SK-N-SH treated with all-trans-retinoic acid at 6 μM for 48 hours (cell line): ENCODE data around the gene SURF2.

Experiments used
- ARNTL ChIP-seq: fragments of 450-650 bp; formaldehyde crosslinking; IDR thresholded peaks from 2 replicates; pipeline ENCODE4 v1.5.0; 2020; ENCODE audit warnings: low read depth, mild to moderate bottlenecking, moderate library complexity, borderline replicate concordance
- CREB5 ChIP-seq: fragments of 250-450 bp; sonication (Bioruptor Pico); IDR thresholded peaks from 2 replicates; pipeline ENCODE4 v1.5.1; 2020; ENCODE audit warnings: low read depth, mild to moderate bottlenecking, moderate library complexity
- ESRRG ChIP-seq: fragments of 250-450 bp; sonication (Bioruptor Pico); IDR thresholded peaks from 2 replicates; pipeline ENCODE4 v1.6.1; 2021; ENCODE audit warnings: mild to moderate bottlenecking
- GLIS3 ChIP-seq: fragments of 250-450 bp; sonication (Bioruptor Pico); IDR thresholded peaks from 2 replicates; pipeline ENCODE4 v1.5.0; 2020; ENCODE audit warnings: mild to moderate bottlenecking, moderate library complexity
- OSR1 ChIP-seq: fragments of 250-450 bp; sonication (Bioruptor Pico); IDR thresholded peaks from 2 replicates; pipeline ENCODE4 v1.8.0; 2022; ENCODE audit warnings: moderate library complexity, mild to moderate bottlenecking, inconsistent platforms
- RARB ChIP-seq: fragments of 250-450 bp; sonication (Bioruptor Pico); IDR thresholded peaks from 2 replicates; pipeline ENCODE4 v1.8.0; 2021; ENCODE audit warnings: mild to moderate bottlenecking, moderate library complexity
- SNAI2 ChIP-seq: fragments of 250-450 bp; sonication (Bioruptor Pico); IDR thresholded peaks from 2 replicates; pipeline ENCODE4 v1.5.0; 2020; ENCODE audit warnings: mild to moderate bottlenecking, moderate library complexity
- ZC3H10 ChIP-seq: fragments of 250-450 bp; sonication (Bioruptor Pico); IDR thresholded peaks from 2 replicates; pipeline ENCODE4 v1.5.1; 2021; ENCODE audit warnings: mild to moderate bottlenecking, moderate library complexity
- ZFP30 ChIP-seq: fragments of 450-650 bp; formaldehyde crosslinking; IDR thresholded peaks from 2 replicates; pipeline ENCODE4 v1.5.0; 2022; ENCODE audit warnings: mild to moderate bottlenecking, moderate library complexity
- TF ChIP-seq, protein P1 (sequence below): fragments of 250-450 bp; sonication (Bioruptor Pico); IDR thresholded peaks from 2 replicates; pipeline ENCODE4 v1.8.0; 2020; ENCODE audit warnings: mild to moderate bottlenecking, moderate library complexity, borderline replicate concordance

DNA sequence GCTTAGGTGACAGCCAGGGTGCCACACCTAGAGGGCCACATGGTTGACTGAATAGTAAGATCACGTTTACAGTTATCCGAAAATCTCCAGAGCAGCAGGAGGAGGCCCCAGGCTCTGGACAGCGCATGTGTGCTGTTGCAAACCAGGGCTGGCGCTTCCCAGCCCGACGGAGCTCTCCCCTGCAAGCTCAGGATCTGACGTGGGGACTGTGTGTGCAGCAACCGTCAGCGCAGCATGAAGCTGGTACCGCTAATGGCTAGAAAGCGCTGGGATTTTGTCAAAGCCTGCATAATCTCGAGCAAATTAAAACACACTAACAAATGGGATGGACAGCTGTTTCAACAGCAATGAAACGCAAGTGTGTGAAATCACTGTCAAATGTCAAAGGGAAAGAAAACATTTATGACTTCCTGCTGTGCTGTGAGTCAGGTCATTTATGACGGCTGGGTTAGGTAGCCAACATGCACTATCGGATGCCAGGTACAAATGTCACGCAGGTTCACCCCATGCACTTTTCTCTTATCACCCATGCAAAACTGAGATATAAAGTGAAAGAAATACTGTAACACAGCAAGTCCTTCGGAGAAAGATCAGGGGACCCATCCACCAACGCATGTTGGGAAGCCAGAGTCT lies 12.0 kb downstream of the SURF2 start:
- TF ChIP-seq CREB5 (CRISPR knock-in tag) = no peak
- TF ChIP-seq, protein P1, sequence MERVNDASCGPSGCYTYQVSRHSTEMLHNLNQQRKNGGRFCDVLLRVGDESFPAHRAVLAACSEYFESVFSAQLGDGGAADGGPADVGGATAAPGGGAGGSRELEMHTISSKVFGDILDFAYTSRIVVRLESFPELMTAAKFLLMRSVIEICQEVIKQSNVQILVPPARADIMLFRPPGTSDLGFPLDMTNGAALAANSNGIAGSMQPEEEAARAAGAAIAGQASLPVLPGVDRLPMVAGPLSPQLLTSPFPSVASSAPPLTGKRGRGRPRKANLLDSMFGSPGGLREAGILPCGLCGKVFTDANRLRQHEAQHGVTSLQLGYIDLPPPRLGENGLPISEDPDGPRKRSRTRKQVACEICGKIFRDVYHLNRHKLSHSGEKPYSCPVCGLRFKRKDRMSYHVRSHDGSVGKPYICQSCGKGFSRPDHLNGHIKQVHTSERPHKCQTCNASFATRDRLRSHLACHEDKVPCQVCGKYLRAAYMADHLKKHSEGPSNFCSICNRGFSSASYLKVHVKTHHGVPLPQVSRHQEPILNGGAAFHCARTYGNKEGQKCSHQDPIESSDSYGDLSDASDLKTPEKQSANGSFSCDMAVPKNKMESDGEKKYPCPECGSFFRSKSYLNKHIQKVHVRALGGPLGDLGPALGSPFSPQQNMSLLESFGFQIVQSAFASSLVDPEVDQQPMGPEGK = no peak
- no peak for TF ChIP-seq RARB (CRISPR knock-in tag)
- TF ChIP-seq ARNTL (CRISPR knock-in tag) = no peak
- no peak for TF ChIP-seq SNAI2 (CRISPR knock-in tag)
- TF ChIP-seq GLIS3 (CRISPR knock-in tag) = no peak
- no peak for TF ChIP-seq OSR1 (CRISPR knock-in tag)
- no peak for TF ChIP-seq ESRRG
- TF ChIP-seq ZFP30 (CRISPR knock-in tag) = no peak
- TF ChIP-seq ZC3H10 = no peak
